EH (cell line): ENCODE data around the gene TOLLIP.
A peak's percentile ranks its signal among the peaks of the same experiment; 100 is the strongest.

ENCODE experiments used
- DNase-seq: peaks from one replicate; pipeline ENCODE4 v3.0.0-alpha.2; 2015; ENCODE audit warnings: low read depth

TOLLIP gene

DNA sequence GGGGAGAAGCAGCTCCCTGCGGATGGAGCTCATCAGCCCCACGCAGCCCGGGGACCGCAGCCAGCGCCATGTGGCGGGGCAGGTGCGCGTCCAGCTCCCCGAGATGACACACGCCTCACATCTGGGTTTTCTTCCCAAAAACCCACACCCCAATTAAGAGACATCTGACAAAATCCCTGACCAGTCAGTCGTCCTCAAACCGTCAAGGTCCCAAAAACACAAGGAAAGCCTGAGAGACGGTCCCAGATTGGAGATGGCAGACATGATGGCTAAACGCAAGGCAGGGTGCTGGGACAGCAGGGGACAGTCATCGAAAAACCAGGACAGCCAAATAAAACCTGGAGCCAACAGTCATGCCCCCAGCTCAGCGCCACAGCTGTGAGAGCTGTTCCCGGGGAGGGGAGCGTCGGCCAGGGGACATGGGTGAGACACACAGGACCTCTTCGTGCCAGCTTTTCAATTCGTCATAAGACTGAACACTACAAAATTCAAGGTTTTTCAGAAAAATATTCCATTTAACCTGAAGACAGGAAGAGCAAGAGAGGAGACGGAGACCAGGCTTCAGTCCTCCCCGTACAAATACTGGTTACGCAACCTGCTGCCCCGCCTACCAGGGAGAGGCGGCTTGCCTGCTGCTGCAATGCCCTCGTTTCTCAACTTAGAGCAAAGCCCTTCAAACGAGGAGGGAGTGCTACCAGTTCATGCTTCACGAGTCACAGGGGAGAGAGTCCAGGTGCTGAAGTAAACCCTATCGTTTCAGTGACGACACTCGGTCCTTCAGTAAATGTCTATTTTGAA lies 10.5 kb downstream of the TOLLIP start:
- DNase-seq = peak; percentile 61

DNA sequence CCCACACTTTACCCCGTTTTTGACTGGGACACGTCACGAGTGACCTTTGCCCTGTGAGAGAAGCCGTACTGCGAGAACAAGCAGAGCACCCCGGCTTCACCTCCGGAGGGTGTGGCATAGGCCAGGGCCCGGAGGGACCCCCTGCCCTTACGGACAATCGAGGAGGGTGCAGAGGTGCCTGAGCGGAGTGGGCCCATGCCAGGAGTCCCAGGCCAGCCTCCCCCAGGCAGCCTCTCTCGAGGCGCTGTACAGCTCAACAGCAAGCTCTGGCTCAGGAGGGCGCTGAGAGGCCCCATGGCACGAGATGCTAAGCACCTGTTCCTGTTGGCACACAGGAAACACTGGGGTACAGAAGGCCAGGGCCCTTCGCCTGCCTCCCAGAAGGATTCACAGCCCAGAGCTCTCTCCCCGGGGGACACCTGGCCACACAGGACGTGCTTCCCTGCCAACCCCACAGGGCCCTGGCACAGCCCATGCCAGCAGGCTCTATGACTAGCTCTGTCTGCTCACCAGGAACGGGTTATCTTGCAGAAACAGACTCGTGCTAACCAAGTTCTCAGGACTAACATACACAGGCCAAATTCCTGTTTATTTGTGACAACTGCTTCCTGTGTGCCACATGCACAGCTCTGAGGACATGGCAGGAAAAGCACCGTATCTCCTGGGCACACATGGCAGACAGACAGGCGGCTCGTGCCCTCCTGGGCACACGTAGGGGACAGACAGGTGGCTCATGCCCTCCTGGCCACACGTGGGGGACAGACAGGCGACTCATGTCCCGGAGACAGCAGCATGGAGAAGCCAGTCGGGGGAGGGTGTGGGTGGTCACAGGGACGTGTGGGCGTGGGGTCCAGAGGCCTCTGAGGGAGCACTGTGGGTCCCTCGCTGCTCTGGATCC lies 11.6 kb downstream of the TOLLIP start:
- no peak for DNase-seq

DNA sequence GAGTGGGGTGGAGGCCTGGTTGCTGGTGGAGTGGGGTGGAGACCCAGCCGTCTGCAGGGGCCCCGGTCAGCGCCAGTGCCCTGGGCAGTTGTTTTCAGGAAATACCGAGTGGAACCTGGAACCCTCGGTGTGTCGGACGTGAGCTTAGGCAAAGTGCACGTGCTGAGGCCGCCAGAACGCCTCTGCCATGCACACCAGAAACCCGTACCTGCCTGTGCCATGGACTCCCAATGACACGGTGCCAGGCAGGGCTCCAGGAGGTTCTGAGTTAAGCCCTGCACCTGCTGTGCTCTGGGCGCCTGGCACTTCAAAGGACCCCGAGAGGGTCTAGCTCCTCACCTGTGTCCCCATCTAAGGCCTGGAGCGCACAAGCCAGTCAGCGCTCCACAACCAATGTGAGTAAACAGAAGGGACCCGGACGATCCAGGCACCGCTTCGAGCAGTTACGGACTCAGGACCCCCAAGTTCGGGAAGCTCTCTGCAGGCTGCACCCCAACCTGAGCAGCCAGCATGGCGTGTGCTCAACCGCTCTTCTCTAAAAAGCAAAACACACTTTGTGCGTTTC lies 12.3 kb downstream of the TOLLIP start:
- no peak for DNase-seq

DNA sequence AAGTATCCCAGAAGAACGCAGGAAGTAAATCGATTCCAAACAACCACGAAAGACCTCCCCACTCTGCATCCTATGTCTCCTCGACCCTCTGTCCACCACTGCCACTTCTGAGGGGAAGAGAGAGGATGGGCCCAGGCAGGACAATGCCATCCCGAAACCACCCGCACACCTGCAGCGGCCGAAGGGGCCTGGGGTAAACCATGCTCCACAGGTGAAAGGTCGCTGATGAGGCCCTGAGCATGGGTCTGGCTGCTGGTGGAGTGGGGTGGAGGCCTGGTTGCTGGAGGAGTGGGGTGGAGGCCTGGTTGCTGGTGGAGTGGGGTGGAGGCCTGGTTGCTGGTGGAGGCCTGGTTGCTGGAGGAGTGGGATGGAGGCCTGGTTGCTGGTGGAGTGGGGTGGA lies 13.1 kb downstream of the TOLLIP start:
- no peak for DNase-seq

DNA sequence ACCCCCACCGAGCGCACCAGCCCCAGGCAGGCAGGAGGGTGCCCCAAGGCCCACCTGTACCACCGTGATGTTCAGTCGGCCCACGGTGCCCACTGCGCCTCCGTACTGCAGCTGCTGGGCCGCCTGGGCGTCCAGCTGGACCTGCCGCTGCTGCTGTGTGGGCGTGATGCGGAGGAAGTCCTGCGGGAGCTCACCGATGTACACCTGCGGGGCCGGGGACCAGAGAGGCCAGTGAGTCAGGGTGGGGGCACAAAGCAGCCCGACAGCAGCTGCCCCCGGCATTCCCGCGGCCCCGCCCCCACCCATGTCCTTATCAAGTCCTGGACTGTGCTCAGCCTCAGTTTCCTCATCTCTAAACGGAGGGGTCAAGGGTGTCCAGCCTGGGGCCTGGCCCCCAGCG lies 13.8 kb downstream of the TOLLIP start:
- no peak for DNase-seq

DNA sequence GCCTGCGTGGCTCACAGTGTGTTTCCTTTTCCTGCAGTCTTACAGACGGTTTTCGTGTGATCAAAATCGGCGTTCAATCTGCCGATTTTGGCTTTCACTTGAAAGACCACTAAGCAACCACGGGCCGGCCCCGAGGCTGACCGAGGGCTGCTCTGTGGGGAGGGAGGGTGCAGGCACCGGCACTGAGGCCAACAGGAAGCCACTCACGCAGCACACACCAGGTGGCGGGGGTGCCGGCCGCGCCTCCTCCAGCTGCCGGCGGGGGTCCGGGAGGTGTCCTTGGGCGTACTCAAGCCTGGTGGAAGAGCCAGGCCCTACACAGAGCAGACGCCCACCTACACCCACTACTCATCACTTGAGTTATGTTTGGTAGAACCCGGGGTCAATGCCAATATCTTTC lies 14.3 kb downstream of the TOLLIP start:
- DNase-seq = no peak

DNA sequence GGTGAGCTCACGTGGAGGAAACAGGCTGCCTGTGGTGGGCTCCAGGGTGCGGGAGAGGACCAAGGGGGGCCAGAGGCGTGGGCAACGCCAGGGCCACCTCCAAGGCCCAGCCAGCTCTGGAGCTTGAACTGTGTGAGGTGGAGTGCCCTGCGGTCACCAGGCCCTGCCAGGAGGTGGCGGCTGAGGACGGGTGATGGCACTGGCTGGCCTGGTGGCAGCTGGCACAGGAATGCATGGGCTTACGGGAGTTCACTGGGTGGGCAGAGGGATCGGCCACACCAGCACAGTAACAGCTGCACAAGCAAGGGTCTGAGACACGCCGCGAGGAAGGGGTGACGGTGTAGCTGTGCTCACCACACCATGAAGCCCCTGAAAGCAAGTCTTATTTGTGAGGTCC lies 15.8 kb downstream of the TOLLIP start:
- peak; percentile 19 for DNase-seq

DNA sequence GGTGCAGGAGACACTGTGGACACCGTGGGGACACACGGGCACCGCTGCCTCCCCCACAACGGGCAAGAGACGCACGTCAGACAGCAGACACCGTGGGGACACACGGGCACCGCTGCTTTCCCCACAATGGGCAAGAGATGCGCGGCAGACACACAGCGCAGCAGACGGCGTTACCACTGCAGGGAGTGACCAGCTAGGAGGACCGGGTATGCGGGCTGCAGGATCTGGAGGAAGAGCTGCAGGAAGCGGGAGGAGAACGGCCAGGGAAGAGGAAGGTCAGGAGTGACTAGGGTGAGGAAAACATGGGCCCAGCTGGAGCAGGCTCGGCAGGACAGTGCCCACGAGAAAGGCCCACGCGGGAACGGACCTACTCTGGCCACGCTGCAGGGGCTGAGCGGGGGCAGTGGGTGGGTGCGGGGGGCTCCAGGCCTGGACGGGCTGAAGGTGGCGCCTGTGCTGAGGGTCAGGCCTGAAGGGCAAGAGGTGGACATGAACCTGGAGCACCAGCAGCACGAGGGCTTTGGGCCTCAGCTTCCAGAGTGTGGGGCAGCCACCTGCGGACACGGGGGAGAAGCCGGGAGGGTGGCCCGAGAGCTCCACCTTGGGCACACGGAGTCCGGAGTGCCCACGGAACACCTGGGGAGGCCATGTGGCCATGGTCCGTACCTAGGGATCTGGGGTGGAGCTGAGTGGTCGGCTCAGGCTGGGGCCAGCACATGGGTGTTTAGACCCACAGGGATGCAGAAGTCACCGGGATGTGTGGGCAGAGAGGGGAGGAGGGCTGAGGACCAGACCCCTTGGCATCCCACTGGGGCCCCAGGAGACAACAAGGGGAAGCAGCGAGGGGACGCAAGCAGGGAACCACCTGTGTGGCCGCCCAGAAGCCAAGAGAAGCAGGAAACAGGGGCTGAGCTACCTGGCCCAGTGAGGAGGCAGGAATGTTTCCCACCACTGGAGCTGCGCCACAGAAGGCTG lies 16.5 kb downstream of the TOLLIP start:
- no peak for DNase-seq

DNA sequence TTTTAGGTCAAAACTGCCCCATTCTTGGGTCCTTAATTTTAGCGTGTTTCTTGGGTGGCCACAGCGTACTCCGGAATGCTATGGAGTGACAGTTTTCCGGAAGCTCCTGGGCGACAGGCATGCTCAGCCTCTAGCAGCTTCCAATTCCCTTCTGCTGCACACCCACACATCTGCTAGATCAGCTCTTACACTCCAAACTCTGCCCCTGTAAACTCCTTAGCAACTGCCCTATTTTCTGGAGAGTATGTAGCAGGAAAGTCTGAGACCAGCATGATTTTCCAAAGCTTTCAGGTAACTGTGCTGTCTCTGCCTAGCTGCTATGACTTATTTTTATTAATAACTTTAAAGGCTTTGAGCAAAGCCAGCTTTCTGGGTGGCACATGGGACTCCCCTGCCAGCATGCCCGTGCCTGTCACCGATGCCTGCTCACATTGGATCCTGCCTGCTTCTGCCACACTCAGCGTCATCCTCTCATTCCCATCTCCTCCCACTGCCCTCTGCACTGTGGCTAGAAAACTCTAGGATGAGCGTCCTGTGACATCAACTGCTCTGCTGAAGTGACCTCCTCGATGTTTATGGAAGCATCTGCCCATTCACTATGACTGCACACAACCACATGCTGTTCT lies 17.3 kb downstream of the TOLLIP start:
- DNase-seq = no peak

DNA sequence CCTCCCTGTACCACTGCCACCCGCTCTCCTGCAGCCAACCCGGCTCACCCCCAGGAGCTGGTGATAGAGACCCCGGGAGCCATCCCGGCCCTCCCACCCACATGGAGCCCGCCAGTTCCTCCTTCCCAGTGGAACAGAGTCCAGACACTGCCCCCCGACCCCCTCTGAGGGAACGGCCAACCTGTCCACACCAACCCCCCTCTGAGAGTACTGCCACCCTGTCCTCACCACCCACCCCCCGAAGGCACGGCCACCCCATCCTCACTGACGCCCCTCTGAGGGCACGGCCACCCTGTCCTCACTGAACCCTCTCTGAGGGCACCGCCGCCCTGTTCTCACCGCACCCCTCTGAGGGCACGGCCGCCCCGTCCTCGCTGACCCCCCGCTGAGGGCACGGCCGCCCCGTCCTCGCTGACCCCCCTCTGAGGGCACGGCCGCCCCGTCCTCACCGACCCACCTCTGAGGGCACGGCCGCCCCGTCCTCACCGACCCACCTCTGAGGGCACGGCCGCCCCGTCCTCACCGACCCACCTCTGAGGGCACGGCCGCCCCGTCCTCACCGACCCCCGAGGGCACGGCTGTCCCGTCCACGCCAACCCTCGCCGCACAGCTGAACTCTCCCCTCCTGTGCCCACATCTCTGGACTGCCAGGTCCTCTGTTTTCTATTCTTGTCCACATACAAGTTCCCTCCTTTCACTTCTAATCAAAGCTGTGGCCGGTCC lies 18.0 kb downstream of the TOLLIP start:
- no peak for DNase-seq

DNA sequence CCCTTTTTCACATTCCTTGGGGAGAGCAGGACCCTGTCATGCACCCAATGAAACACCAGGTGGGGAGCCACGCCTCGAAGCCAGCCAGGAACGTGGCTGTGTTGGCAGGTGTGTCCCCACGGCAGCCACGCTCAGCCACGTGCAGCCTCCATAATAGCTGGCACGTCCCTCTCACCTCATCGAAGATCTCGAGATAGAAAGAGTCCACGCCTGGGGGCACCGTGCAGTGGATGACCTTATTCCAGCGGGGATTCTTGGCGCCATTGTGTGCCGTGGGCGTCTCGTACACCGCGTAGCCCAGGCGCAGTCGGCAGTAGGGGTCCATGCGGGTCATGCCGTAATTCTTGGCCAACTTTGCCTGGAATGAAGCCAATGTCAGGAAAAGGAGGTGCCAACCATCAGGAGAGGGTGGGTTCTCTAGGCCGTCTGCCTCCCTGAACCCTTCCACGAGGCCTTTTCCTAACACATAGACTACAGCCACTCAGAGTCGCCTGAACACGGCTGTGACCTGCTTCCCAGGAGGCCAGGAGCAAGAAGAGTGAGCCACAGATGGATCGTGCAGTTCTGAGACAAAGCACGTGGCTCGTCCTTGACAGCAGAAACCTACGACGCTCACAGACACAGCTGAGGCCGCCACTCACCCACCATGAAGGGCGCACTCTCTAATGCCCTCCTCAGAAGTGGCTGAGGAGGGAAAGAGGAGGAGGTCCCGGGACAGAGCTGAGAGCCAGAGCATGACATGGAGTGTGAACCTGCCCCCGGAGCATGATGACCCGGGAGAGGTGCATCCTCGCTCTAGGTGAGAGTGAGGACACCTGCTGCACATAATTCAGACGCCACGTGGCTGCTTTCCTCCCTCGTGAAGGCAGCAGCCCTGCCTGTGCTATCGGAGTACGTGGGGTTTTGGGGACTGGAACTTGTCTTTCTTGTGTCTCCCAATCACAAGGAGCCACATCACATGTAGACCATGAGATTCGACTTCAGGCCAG lies 19.1 kb downstream of the TOLLIP start:
- DNase-seq = no peak

DNA sequence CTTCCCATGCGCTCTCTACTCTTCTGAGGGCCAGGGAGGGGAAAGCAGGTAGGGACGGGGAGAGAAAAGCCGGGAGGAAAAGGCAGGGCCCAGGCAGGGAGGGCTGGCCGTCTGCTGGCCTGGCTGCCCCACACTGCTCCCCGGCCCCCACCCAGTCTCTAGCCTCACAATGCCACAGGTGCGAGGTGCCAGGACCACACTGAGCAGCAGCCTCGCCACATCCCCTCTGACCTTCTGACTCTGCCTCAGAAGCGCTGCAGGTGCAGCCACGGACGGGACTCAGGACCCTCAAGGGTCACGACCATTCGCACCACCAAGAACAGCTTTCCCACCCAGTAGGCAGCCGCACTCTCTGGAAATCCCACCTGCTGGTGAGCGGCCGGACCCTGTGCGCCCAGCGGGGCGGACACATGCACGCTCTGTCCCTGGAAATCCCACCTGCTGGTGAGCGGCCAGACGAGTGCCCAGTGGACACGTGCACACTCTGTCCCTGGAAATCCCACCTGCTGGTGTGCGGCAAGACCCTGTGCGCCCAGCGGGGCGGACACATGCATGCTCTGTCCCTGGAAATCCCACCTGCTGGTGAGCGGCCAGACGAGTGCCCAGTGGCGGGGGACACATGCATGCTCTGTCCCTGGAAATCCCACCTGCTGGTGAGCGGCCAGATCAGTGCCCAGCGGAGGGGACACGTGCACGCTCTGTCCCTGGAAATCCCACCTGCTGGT lies 20.1 kb downstream of the TOLLIP start:
- no peak for DNase-seq

DNA sequence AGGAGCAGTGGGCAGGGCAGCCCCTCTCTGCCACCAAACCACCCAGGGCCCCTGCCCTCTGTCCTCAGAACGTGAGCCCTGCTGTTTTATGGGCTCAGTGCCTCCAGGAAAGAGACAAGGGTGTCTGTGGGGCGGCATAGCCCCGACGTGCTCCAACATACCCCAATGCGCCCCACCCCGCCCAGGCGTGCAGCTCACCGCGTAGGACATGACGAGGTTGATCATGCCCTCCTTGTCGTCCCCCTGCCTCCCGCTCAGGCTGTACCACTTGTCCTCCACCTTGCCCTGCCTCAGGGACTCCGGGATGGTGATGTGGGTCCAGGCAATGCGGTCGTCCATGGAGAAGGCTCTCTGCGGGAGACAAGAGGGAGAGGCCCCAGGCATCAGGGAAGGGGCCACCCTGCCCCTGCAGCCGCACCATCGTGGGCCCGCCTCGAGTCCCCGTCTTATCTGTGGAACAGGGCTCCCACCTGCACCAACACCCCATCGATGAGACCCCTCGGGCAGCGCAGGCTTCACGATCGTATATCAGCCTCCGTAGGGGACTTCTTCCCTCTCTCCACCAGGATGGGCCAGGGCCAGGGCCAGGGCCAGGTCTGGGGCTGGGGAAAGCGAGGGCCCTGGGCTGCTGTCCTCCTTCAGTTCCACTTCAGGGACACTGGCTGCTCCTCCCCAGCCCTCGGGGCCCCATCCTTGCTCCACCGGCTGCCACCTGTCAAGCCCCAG lies 20.8 kb downstream of the TOLLIP start:
- no peak for DNase-seq

DNA sequence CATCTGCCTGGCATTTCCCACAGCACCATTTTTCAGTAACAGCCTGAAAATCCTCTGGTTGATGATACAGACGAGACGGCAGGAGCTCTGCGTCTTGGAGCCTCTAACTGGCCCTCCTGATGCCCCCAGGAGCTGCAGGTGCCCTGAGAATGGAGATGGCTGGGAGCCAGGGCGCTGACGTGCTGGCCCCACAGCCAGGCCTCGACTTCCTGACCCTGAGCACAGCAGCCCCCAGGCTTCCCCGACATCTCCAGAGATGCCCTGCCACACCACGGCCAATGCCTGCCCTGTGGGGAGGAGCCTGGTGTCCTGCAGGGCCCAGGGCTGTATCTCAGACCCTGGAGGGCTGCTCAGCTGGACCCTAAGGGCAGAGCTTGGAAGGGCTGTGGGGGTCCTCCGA lies 21.5 kb downstream of the TOLLIP start:
- DNase-seq = no peak

DNA sequence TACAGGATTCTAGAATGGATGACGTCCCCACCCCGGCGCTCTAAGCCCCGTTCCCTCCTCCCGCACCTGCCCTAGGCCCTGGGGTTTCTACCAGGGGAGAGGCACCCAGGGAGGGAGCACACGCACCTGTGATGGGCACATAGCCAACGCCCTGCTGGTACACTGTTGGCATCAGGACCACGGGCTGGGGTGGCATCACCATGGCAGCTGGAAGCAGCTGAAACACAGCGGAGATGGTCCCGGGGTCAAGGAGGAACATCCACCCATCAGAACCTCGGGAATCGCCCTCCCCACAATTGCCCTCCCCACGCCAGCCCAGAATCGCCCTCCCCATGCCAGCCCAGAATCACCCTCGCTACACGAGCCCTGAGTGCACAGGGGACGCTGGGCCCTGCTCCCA lies 23.6 kb downstream of the TOLLIP start:
- DNase-seq = no peak

DNA sequence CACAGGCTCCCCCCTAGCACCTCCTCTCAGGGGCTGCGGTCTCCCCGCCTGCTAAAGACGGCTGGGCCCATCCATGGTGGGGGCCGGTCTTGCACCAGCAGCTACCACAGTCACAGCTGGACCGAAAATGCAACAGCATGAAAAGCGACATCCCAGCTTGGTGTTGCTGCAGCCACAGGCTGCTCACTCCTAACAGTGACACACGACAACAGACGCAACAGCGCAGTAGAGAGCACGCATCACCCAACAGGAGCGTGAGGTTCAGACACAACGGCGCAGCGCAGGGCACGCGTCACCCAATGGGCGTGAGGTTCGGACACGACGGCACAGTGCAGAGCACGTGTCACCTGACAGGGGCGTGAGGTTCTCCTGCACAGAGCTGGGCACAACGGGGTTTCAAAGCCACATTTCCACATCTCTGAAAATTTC lies 24.1 kb downstream of the TOLLIP start:
- DNase-seq = no peak

DNA sequence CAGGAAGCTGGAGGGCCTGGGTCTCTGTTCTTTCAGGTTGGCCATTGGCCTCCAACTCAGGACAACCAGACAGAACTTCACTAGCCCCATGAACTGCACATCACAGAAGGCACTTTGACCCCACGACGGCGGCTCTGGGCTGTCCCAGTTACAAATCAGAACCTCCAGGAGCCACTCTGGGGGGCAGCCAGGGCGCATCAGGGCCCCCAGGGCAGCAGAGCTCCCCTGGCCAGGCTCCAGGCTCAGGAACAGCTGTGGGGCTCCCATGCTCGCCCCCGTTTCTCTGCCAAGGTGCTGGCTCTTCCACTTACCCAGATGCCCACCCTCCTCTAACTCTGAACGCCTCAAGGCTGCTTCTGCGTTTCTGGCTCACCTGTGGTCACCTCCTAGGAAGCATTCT lies 25.5 kb downstream of the TOLLIP start:
- DNase-seq = no peak

DNA sequence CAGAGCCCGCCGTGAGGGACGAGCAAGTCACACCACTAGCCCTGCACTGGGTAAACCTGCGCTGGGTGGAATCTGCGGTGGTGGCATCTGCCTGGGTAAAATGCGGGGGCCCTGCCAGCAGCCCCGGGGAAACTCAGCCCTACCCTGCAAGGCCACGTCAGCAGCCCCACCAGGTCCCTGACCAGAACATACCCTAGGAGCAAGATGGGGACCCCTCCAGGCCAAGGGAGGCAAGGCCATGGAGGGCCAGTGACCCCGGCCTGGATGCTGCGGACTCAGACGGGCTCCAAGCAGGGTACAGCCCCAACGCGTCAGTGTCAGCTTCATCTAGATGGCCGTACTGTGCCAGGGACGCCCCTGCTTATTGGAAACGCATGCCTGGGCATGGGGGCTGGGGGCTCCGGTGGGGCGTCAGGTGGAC lies 26.3 kb downstream of the TOLLIP start:
- DNase-seq = no peak
